Measurements from ENCODE around the gene AK9.

AK9 gene

DNA sequence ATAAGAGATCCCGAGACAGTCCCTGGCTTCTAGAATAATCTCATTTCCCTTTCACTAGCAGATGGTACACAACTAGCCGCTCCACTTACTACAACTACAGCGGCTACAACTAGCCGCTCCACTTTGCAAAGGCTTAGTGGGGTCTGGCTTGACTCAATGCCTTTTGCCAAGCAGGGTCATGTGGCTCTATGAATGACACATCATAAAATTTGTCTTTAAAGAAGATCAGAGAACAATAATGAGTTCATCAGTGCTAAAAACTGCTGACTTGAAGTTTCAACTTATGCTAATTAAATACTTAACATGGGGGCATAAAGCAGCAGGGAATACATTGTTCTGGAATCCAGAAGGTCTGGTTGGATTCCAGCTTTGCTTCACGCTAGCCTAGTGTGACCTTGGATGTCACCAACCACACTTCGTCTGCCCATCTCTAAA lies 233.4 kb downstream of the AK9 start:
- DNase-seq (ENCODE audit: low read depth in 3 of 3), result no peak

DNA sequence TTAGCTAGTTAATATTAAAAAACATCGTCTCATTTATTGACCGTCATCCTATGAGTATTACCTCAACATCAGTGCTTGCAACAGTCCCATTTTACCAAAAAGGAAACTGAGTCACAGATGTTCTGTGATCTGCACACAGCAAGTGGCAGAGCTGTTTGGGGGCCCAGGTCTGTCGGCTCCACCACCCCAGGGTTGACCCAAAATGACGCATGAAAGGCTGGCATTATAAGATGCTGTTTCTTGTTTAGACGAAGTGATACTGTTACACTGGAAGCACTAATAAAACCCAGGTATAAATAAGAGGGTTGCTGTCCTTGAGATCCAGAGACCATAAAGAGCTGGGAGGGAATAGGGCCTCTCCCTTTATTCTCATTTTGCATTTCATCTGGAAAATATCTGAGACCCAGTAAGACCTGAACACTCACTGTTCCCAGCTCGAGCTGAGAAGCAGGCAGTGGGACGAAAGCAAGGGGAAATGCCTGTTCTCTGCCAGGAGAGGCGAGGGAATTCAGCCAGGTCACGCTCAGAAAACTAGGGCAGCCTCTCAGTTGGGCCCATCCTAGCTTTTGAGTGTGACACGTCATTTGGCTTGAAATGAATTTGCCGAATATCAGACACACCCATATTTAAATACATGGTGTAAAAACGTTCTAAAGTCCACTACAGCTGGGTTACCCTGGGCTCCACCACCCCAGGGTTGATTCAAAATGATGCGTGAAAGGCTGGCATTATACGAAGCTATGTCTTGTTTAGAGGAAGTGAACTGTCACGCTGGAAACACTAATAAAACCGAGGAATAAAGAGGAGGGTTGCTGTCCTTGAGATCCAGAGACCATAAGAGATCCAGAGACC lies 234.1 kb downstream of the AK9 start:
- no peak for DNase-seq (ENCODE audit: low read depth in 3 of 3)

DNA sequence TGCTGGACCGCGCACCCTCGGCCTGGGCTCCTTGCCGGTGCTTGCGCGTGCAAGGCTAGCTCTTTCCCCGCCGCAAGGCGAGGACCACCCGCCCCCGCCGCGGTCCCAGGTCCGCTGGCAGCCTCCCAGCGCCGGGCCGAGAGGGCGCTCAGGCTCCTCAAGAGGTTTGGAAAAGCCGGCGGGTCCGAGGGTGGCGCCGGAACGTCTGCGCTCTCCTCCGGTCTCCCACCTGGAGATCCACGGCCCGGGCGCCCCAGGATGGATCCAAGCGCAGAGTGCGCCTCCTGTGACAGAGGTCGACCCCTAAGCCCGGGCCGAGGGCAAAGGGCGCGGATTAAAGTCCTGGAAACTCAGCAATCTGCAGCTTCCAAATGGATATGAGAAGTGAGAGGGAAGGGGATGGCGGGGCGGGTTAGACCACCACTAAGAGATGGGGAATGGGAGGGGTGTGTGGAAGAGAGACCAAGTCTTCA lies 234.9 kb downstream of the AK9 start:
- DNase-seq (ENCODE audit: low read depth in 3 of 3), result no peak

DNA sequence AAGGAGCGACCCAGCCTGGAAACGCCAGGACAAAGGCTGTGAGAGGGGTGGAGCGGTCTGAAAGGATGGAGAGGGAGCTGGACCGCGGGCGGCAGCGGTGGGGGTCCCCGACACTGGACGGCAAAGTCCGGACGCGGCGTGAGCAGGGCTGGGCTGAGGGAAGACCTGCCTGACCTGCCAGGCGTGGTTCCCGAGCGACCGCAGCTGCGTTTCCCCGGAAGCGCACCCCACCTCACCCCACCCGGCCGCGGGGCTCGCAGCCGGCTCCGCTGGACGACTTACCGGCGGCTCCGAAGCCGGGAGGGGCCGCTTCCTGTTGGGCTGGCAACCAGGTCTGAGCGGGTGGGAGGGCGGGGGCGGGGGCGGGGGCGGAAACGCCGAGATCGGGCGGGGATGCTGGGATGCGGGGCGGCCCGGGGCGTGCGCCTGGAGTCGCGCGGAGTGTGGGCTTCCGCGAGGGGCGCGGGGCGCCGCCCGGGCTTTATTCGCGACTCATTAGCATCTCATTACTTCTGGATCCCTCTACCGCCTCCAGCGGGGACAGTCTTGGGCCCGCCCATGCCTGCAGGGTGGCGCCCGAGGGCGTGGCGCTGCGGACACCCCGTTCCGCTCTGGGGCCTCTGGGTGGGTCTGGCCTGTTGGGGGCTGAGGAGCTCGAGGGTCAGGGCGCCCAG lies 235.4 kb downstream of the AK9 start, which contains the start of gene MICAL1:
MICAL1 (minus strand) TSS at position 336 of the 674 bp plus-strand sequence. CDS start 1,576 bp downstream, outside the sequence.
- DNase-seq (ENCODE audit: low read depth in 3 of 3), result peak in 2 of 3 experiments; percentile 29 to 55

DNA sequence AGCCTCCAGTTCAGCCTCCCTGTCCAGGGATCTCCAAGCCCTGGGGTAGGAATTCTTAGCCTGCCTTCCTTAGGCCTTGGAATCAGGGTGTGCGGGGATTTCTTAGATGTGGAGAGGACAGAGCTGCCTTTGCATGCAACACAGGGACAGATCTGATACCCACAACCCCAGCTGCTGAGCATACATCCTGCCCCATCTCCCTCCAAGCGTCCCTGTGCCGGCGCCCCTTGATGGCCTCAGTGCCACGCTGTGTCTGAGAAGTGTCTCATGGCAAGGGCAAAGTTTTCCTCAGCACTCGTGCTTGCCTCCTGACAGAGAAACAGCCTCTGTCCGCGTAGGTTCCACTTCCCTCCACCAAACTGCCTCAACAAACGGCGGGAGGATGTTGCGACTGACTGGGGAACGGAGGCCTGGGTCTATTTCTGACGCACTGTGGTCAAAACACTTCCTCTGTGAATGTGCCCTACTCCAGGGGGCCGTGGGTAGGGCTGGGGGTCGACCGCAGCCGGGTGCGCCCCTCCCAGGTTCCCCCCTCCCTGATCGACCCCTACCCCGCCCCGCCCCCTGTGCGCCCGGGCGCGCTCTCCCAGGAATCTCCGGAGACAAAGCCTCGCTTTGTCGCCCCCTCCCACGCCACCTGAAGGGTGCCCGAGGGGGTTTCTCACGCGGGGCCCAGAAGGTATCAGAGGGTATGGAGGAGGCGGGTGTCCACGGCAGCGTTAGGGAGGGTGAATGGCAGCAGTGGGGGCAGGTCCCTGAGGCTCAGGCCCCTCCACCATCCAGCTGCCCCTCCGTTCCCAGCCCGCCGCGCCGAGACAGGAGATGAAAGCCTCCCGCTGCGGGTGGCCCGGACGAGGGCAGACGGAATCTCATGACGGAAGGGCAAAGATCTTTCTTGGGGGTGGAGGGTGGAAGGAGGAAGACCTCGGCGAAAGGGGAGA lies 236.2 kb downstream of the AK9 start:
- DNase-seq (ENCODE audit: low read depth in 3 of 3), result peak in 2 of 3 experiments; percentile 33 to 55

DNA sequence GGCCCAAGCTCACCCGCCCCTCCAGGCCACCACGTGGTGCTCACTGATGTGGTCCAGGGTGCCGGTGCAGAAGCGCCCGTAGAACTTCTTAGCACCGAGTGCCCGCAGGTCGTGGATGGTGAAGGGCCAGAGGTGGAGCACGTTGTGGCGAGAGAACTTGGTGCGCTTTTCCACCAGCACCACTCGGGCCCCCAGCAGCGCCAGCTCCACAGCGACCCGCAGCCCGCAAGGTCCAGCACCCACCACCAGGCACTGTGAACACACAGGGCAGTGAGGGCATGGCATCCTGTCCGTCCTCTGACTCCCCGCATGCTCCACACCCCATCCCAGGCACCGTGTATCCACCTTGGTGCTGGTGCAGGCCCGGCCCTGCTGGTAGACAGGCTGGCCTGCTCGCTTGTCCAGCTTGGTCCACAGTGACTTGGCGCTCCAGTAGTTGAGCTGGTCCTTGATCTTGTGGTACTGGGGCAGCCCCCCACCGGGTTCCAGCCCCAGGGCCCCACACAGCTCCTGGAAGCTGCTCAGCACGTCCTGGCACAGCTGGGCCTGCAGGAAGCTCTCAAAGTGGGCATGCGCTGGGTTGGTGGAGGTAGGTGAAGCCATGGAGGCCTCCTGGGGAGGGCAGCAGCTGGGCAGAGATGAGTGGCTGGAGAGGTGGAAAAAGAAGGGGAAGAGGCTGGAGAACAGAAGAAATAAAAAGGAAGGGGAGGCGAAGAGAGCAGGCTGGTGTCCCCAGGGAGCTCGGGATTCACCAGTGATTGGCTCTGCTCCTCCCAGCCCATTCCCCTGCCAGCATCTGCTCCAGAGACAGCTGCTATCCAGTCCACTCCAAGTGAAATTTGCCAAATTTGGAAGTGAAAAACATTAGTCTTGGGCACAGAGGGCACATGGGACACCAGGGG lies 237.2 kb downstream of the AK9 start:
- DNase-seq (ENCODE audit: low read depth in 3 of 3), result no peak

DNA sequence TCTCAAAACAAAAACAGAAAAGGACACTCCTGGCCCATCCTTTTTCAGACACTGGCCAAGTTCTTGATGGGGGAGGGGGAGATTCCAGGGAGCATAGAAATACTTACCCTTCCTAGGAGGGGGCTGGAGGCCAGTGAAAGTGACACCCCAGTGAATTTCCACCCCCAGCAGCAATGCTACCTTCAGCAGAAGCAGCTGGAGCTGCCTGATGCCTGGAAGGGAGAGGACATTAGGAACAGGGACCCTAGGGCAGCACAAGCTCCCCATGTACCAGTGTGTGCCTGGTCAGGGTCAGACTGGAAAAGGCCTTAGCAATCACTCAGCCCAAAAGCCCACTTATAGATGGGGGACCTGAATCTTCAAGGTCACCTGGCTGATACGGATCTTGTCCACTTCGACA lies 237.8 kb downstream of the AK9 start:
- no peak for DNase-seq (ENCODE audit: low read depth in 3 of 3)

DNA sequence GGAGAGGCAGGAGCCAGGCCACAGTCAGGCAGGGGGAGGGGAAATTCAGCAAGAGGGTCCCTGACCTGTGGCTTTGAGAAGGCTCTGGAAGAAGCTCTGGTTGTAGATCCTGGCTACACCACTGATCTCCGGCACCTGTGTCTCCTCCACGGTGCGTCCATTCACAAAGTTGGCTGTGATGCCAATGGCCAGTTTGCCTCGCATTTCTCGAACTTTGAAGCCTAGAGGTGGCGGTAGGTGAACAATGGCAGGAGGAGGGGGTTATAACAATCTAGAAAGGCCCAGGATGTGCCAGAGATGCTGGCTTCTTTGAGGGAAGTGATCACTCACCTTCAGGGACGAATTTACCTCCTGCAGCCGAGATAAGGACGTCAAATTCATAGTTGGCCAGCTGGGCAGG lies 238.8 kb downstream of the AK9 start:
- no peak for DNase-seq (ENCODE audit: low read depth in 3 of 3)

DNA sequence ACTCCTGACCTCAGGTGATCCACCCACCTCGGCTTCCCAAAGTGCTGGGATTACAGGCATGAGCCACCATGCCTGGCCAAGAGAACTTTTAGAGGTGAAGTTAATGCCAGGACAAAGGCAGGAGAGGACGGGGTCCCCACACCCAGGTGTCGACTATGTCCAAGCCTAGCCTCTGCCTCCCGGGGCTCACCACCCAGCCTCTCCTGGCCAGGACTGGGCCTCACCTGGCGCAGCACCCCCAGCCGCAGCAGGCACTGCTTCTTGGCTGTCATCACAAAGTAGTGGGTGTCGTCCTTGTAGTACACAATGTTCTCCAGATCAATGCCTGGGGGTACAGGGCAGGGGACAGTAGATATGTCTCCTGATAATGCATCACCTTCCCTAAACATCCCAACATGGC lies 239.6 kb downstream of the AK9 start:
- no peak for DNase-seq (ENCODE audit: low read depth in 3 of 3)

DNA sequence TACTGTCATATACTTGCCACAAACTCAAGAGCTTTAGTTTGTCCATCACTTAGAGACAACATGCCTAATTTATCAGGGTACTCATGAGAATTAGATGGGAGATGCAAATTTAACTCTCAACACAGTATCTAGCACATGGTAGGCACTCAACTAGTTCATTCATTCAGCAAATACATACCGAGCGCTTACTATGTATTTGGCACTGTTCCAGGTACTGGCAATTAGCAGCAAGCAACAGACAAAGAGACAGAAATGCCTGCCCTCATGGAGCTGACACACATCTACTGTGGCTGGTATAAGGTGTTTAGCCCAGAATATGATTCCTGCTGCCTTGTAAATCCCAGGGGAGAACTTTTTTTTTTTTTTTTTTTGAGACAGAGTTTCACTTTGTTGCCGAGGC lies 240.2 kb downstream of the AK9 start:
- no peak for DNase-seq (ENCODE audit: low read depth in 3 of 3)

DNA sequence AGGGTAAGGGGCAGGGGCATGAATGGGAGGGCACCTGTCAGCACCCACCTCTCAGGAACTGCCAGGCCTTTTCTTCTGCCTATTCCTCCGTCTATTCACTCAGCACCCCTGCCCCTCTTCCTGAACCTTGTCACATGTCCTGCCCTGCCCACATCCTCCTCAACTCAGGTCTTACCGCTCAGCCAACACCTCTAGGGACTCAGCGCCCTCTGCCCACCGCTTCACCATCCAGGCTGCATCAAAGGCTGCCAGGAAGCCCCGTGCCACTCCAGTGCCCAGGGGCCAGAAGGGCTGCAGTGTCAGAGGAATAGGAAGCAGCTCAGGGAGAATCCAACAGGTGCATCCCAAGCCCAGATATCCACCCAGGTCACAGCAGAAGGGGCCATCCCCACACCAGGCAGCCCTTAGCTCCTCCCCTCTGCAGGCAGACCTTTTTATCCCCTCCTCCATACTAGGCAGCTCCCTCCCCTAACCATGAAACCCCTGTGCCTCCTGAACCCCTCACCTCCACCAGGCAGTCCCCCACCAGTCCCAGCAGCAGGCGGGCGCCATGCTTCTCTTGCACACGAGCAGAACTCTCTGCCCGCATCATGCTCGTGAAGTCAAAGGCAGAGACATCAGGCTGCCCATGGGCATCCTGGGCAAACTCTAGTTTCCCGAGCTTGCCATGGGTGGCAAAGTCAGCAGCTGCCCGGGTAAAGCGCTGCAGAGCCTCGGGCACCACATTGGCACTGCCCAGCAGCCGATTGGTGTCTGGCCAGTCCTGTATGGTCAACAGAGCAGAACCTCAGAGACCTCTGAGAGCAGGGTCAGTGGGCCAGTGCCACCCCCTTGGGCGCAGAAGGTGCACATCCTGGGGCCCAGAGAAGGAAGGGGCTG lies 241.0 kb downstream of the AK9 start:
- DNase-seq (ENCODE audit: low read depth in 3 of 3), result no peak

DNA sequence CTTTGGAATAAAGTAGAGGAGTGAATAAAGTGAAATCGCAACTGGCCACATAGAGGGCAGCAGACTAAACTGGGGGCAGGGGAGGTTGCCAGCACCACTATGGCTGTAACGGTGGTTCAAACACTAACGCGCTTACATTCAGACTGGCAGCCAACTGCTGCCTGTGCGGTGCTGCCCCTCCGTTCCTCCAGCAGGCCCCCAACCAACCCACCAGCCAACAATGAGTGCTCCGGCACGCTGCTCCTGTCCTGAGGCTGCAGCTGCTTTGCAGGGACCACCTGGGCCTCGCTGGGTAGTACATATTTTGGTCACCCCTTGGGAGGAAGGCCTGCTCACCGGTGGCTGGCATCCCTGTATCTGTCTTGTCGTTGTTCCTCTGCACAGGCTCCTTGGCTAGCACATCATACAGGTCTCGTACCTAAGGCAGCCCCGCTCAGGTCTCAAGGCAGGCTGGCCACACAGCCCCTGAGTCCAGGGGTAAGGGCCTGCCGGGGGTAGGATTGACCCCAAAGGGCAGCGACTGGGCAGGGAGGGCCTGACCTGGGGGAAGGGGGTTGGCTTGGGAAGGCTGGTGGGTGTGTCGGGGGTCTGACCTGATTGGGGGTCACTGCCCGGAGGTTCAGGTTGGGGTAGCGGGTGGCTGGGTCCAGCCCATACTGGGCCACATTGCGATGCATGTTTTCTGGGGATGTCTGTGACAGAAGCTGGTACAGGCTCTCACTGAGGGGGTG lies 241.8 kb downstream of the AK9 start:
- DNase-seq (ENCODE audit: low read depth in 3 of 3), result no peak

DNA sequence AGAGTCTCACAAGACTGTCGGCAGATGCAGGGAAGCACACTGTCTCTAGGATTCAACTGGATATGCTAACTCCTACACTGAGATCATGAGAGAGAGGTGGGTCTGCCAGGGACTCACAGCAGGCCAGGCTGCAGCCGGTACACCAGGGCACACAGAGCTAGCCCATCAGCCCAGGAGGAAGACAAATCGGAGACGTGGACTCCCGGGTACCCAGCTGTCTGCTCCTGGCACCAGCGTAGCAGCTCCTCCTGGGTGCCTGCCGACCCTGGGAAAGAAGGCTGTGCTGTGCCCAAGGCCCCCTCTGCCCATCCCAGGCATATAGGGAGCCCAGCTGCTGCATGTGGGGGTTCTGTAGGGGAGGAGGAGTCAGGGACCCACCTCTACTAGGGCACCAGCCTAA lies 242.4 kb downstream of the AK9 start:
- DNase-seq (ENCODE audit: low read depth in 3 of 3), result no peak

DNA sequence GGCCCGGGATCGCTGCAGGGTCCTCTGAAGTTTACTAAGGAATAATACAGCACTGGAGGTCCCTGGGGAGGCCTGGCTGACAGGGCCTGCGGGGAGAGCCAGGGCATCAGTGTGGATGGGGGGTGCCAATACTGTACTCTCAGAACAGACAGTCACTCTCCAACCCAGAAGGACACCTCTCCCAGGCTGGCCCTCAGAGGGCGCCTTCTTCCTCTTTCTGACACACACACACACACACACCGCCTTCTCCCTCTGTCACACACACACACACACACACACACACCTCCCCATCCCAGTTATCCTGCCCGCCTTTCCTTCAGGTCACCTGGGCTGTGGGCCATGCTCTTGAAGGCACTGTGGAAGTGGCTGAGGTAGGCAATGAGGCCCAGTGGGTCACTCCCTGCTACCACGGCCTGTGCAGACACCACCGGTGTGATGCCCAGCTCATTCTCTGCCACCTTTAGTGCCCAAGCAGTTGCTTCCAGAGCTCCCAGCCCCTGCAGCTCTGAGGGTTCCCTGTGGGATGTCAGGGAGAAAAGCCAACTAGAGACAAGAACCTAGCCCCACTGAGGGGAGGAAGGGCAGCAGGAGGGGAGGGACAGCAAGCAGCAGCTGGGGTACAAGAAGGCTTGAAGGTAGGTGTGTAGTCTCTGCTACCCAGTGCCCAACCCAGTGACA lies 243.0 kb downstream of the AK9 start:
- DNase-seq (ENCODE audit: low read depth in 3 of 3), result no peak

DNA sequence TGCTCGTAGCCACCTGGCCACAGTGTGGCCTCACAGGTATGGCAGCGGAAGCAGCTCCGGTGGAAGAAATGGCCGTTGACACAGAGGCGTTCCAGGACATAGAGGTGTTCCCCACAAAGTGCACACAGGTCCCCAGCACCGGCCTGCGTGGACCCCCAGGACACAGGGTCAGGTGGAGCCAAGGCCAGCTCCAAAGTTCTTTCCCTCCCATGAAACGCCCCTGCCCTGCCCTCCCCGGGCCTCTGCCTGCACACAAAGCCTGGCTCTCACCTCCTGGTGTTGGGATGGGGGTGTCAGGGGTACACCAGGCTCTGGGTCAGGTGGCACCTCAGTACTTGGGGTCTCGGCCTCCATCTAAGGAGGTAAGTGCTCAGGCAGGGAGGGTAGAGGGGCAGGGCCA lies 243.9 kb downstream of the AK9 start:
- DNase-seq (ENCODE audit: low read depth in 3 of 3), result no peak

DNA sequence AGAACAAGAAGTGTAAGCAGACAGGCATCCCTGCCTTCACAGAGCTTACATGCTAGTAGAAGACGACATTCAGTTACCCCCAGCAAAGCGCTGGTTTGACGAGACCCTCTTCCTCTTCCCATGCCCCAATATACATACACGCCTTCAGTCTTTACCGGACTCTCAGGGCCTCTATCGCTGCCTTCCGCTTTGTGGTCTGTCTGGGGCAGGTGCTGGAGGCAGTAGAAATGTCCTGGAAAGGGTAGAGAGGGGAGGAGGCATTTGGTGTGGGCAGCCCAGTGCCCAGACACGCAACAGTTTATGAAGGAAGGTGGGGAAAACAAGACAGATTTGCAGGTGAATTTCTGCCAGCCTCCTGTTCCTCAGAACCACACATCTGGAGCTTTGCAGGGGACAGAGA lies 244.5 kb downstream of the AK9 start:
- DNase-seq (ENCODE audit: low read depth in 3 of 3), result no peak

DNA sequence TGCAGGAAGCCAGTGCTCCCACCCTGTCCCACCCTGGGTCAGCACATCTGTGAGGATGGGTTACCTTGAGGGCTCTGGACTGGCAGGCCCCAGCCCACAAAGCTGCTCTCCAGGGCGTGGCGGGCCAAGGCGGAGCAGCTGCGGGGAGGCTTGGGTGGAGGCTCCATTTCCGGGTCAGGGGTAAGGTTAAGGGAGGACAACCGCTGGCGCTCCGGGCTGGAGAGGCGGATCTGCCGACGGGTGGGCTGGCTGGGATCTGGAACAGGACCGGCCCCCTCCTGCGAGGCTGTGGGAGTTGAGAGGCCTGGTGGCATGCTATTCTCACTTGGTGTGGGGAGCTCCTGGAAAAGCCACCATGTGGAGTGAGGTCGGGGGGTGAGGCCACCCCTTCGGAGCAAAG lies 244.9 kb downstream of the AK9 start:
- no peak for DNase-seq (ENCODE audit: low read depth in 3 of 3)

DNA sequence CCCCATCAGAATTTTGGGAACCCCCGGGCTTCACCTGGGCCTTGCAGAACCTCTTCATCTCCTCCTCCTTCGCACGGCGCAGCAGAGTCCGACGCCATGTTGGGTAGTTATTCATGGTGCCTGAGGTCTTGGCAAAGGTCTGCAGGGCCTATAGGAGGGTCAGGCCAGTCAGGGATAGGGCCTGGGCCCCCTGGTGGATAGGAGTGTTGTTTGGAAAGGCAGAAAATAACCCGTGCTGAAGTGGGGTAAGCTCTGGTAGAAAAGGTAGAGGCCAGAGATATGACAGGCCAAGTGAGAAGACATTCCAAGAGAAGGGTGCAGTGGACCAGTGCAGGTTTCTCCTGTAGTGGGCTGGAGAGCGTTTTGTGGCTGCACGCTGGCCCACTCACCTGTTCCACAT lies 245.6 kb downstream of the AK9 start:
- no peak for DNase-seq (ENCODE audit: low read depth in 3 of 3)

All from stimulated activated CD4-positive, alpha-beta T cell treated with anti-CD3 and anti-CD28 coated beads, TNF-alpha, amount 100 ng/mL, for 24 hours (primary cell).